ENCODE data around the gene ZXDA.

Gene ZXDA

GRCh38 chrX:57871463-57871862, 38.8 kb downstream of the ZXDA start:
- no peak for DNase-seq (ENCODE audit: low spot score)

Measured in CD4-positive, alpha-beta T cell treated with Interleukin-15 for 4 hours (primary cell).